ENCODE data around the gene VTA1. TPM values are rescaled to one million over a fixed set of nuclear protein-coding genes. Genes with fewer than 3 reads are reported as not detected.

VTA1 gene
- total and polyA plus RNA-seq, 4 donors = 17.3 to 33.2 (median 28.3) TPM

- TF ChIP-seq JUND (IDR thresholded peaks at IDR 0.05) (no peak), HNF4G (IDR thresholded peaks at IDR 0.05) (no peak)
Measured at GRCh38 chr6:142223938-142224337, 76.9 kb downstream of the VTA1 start (continued).

DNA sequence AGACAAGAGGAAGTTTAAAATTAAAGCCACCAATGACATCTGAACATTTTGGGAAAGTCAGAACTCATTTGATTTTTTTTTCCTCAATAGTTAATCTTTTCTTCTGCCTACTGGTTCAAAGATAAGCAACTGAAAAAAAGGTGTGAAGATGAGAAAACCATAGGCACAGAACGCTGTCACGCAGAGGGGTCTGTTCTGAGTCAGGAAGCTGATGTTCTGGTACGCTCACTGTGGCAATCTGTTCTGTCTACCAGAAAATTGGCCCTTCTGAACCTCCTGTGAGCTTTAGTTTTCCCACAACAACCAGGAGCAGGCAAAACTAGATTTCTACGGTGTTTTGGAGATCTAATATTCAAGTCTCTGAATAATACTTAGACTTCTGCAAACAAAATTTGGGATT, 78.1 kb downstream of the VTA1 start:
- no peak for DNase-seq (ENCODE audit: low spot score)
- no peak for TF ChIP-seq MAX (IDR thresholded peaks at IDR 0.05)
- Histone ChIP-seq H3K36me3 (ENCODE audit: control insufficient read depth in 4 of 4, insufficient read depth in 3 of 4, low read depth in 1 of 4, low read length in 3 of 4) (peaks cover 0 to 1% (median under 1%) of the 10 kb centered on the region in 4 donors), H3K27me3 (ENCODE audit: control insufficient read depth in 4 of 4, insufficient read depth in 4 of 4, low read length in 3 of 4) (no peaks in the 10 kb centered on the region), H3K4me3 (ENCODE audit: low read depth in 1 of 3, low read length in 3 of 3) (no peak overlapping the region), H3K4me1 (ENCODE audit: control insufficient read depth in 4 of 4, insufficient read depth in 4 of 4, low read length in 3 of 4) (peaks cover 0 to 2% (median under 1%) of the 10 kb centered on the region in 4 donors), H3K27ac (ENCODE audit: low read depth in 1 of 2, low read length in 2 of 2) (no peak overlapping the region), H3K9ac (ENCODE audit: low read depth in 1 of 2, low read length in 2 of 2) (no peak overlapping the region), H3K9me3 (ENCODE audit: control insufficient read depth in 4 of 4, low read length in 3 of 4) (peaks cover 0 to 6% (median 2%) of the 10 kb centered on the region in 4 donors)
- 79% methylated on average over 4 of the region's 4 CpGs for WGBS

DNA sequence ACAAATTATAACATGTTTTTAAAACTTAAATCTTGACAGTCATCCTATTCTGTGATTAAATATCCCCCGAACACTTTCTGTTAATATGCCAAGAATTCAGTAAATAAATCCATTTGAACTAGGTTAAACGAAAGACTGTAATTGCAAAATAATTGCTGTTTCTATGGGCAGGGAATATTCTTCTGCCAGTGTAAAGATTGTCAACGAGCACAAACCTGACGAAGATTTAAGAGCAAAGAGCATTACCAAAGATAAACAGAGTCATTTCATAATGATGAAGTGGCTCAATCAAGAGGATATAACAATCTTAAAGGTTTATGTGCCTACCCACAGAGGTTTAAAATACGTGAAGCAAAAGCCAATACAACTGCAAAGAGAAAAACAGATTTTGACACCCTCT, 78.5 kb downstream of the VTA1 start:
- H3K9ac ChIP-seq (ENCODE audit: low read depth in 1 of 2, low read length in 2 of 2) = no peak overlapping the region
- TF ChIP-seq CTCF (IDR thresholded peaks at IDR 0.05; ENCODE audit: low read depth, low read length, missing input control) (no peak), JUND (IDR thresholded peaks at IDR 0.05) (no peak), RAD21 (IDR thresholded peaks at IDR 0.05) (no peak), HNF4G (IDR thresholded peaks at IDR 0.05) (no peak), ATF3 (IDR thresholded peaks at IDR 0.05) (no peak), MAX (IDR thresholded peaks at IDR 0.05) (no peak), HNF4A (conservative IDR thresholded peaks at IDR 0.05) (peak in 1 of 2 donors; percentile 9), YY1 (IDR thresholded peaks at IDR 0.05) (no peak)
- peaks cover 0 to 2% (median under 1%) of the 10 kb centered on the region in 4 donors for H3K4me1 ChIP-seq (ENCODE audit: control insufficient read depth in 4 of 4, insufficient read depth in 4 of 4, low read length in 3 of 4)
- H3K27ac ChIP-seq (ENCODE audit: low read depth in 1 of 2, low read length in 2 of 2) = no peak overlapping the region
- H3K36me3 ChIP-seq (ENCODE audit: control insufficient read depth in 4 of 4, insufficient read depth in 3 of 4, low read depth in 1 of 4, low read length in 3 of 4) = no peaks in the 10 kb centered on the region
- no peak overlapping the region for H3K4me3 ChIP-seq (ENCODE audit: low read depth in 1 of 3, low read length in 3 of 3)
- H3K9me3 ChIP-seq (ENCODE audit: control insufficient read depth in 4 of 4, low read length in 3 of 4) = peaks cover 0 to 6% (median 2%) of the 10 kb centered on the region in 4 donors
- no peak for DNase-seq (ENCODE audit: low spot score)
- WGBS = 40% methylated on average over 5 of the region's 5 CpGs
- H3K27me3 ChIP-seq (ENCODE audit: control insufficient read depth in 4 of 4, insufficient read depth in 4 of 4, low read length in 3 of 4) = no peaks in the 10 kb centered on the region

- Histone ChIP-seq H3K27me3 (ENCODE audit: control insufficient read depth in 4 of 4, insufficient read depth in 4 of 4, low read length in 3 of 4) (no peaks in the 10 kb centered on the region), H3K9ac (ENCODE audit: low read depth in 1 of 2, low read length in 2 of 2) (no peak overlapping the region), H3K4me1 (ENCODE audit: control insufficient read depth in 4 of 4, insufficient read depth in 4 of 4, low read length in 3 of 4) (peaks cover 0 to 2% (median under 1%) of the 10 kb centered on the region in 4 donors), H3K9me3 (ENCODE audit: control insufficient read depth in 4 of 4, low read length in 3 of 4) (peaks cover 0 to 6% (median 2%) of the 10 kb centered on the region in 4 donors), H3K27ac (ENCODE audit: low read depth in 1 of 2, low read length in 2 of 2) (no peak overlapping the region), H3K4me3 (ENCODE audit: low read depth in 1 of 3, low read length in 3 of 3) (no peak overlapping the region), H3K36me3 (ENCODE audit: control insufficient read depth in 4 of 4, insufficient read depth in 3 of 4, low read depth in 1 of 4, low read length in 3 of 4) (no peaks in the 10 kb centered on the region)
- 95% methylated on average over 4 of the region's 4 CpGs for WGBS
- DNase-seq (ENCODE audit: low spot score) = no peak
- TF ChIP-seq HNF4G (IDR thresholded peaks at IDR 0.05) (no peak), EGR1 (IDR thresholded peaks at IDR 0.05; ENCODE audit: low read depth in 2 of 2) (no peak), SP1 (IDR thresholded peaks at IDR 0.05) (no peak), YY1 (IDR thresholded peaks at IDR 0.05) (no peak), RAD21 (IDR thresholded peaks at IDR 0.05) (no peak), NR2F2 (IDR thresholded peaks at IDR 0.05) (no peak), JUND (IDR thresholded peaks at IDR 0.05) (no peak), RXRA (IDR thresholded peaks at IDR 0.05) (no peak), HNF4A (conservative IDR thresholded peaks at IDR 0.05) (no peak), TAF1 (conservative IDR thresholded peaks at IDR 0.05) (no peak), MAX (IDR thresholded peaks at IDR 0.05) (no peak), ZBTB33 (IDR thresholded peaks at IDR 0.05) (no peak), FOXA2 (IDR thresholded peaks at IDR 0.05) (no peak)
- TF ChIP-seq, protein P1, sequence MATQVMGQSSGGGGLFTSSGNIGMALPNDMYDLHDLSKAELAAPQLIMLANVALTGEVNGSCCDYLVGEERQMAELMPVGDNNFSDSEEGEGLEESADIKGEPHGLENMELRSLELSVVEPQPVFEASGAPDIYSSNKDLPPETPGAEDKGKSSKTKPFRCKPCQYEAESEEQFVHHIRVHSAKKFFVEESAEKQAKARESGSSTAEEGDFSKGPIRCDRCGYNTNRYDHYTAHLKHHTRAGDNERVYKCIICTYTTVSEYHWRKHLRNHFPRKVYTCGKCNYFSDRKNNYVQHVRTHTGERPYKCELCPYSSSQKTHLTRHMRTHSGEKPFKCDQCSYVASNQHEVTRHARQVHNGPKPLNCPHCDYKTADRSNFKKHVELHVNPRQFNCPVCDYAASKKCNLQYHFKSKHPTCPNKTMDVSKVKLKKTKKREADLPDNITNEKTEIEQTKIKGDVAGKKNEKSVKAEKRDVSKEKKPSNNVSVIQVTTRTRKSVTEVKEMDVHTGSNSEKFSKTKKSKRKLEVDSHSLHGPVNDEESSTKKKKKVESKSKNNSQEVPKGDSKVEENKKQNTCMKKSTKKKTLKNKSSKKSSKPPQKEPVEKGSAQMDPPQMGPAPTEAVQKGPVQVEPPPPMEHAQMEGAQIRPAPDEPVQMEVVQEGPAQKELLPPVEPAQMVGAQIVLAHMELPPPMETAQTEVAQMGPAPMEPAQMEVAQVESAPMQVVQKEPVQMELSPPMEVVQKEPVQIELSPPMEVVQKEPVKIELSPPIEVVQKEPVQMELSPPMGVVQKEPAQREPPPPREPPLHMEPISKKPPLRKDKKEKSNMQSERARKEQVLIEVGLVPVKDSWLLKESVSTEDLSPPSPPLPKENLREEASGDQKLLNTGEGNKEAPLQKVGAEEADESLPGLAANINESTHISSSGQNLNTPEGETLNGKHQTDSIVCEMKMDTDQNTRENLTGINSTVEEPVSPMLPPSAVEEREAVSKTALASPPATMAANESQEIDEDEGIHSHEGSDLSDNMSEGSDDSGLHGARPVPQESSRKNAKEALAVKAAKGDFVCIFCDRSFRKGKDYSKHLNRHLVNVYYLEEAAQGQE (IDR thresholded peaks at IDR 0.05) = no peak
Measured at GRCh38 chr6:142226731-142227130, 79.7 kb downstream of the VTA1 start.
